ENCODE data around the gene FAM153A. TPM values are rescaled to one million over a fixed set of nuclear protein-coding genes. Genes with fewer than 3 reads are reported as not detected.
"Not testable (repeated sequence)": the region's sequence is repeated elsewhere in the genome, so short reads cannot be mapped to it uniquely, and the experiment has no call there.

Gene FAM153A
- total and polyA plus RNA-seq, 11 donors, result 1.1 to 11.0 (median 2.6) TPM; not detected in 1

DNA sequence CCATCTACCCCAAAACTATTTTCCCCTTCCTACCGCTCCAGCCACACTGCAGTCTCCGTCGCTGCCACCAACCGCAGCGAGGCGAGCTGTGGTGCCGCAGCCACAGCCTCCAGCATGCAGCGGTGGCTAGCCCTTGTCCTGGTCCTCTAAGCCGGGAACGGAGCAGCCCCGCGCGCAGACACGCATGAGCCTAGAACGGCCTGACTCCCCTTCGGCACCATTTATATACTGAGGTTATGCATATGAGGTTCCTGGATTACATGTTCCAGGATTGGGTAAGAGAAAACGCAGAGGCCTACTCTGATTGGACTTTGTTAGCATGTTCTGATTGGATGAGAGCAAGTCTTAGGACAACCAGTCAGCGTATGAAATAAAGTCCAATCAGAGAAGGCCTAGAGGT is 24.6 kb upstream of the FAM153A start:
- H3K4me3 ChIP-seq; H3K27me3 ChIP-seq; H3K27ac ChIP-seq; H3K4me1 ChIP-seq; ATAC-seq; H3K36me3 ChIP-seq; H3K9me3 ChIP-seq; DNase-seq; intact Hi-C loops (cut with DNase I): not testable (repeated sequence)
- WGBS, 4 donors, result 51 to 74% methylated on average over 12 to 15 of the region's 18 CpGs; no CpG with 5 or more reads in 2 of the 4 donors

GRCh38 chr5:177801427-177801826 is 18.7 kb upstream of the FAM153A start:
- H3K4me1 ChIP-seq; DNase-seq; ATAC-seq; H3K36me3 ChIP-seq; H3K27ac ChIP-seq; H3K27me3 ChIP-seq; intact Hi-C loops (cut with DNase I); H3K9me3 ChIP-seq; H3K4me3 ChIP-seq: not testable (repeated sequence)
- 66 to 73% (median 70%) methylated on average over 2 to 5 of the region's 5 CpGs; no CpG with 5 or more reads in 1 of the 4 donors for WGBS, 4 donors

DNA sequence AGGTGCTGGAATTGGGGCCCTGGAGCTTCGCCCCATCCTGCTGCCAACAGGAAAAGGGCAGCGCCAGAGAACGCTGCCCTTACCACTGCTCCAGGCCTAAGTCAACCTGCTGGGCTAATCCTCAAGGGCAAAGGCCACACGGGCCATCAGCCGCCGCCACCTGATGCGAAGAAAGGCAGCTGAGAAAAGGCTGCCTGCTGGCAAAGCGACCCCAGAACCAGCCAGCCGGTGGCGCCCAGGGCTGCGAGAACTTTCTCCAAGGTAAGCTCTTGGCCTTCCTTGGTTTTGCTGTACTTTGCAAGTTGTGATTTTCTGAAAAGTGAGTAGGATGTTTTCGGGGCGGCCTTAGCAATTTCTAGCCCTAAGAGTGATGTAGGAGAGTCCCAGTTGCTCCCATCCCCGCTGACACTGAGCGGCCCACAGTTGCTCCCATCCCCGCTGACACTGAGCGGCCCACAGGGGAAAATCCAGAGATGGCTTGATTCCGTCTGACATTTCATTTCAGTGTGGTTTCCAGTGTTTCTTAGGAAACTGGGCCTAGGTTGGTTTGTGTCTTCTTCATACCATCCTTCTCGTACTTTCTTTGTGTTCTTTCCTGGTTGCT is 15.6 kb upstream of the FAM153A start:
- H3K36me3 ChIP-seq; H3K4me1 ChIP-seq; H3K27ac ChIP-seq; ATAC-seq; DNase-seq; intact Hi-C loops (cut with DNase I); H3K9me3 ChIP-seq; H3K4me3 ChIP-seq; H3K27me3 ChIP-seq: not testable (repeated sequence)
- 83 to 84% methylated on average over 11 of the region's 19 CpGs; no CpG with 5 or more reads in 2 of the 4 donors for WGBS, 4 donors

DNA sequence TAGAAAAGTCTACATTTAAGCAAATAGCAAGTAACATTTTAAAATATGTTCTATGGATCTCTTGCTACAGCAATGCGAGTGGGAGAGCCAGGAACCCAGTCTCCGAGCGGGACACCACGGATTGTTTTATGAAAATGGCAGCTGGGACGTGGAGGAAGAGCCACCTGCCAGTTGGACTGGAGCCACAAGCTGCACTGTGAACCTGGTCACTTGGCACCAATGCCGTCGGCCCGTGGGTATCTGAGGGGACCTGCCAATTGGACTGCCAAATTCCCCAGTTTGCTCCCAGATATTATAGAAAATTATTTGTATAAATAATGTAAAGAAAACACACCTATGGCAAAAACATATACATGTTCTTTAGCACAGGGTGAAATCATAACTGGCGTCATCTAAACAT is 10.6 kb upstream of the FAM153A start:
- H3K36me3 ChIP-seq; H3K27ac ChIP-seq; H3K27me3 ChIP-seq; DNase-seq; ATAC-seq; H3K4me1 ChIP-seq; H3K9me3 ChIP-seq; H3K4me3 ChIP-seq; intact Hi-C loops (cut with DNase I): not testable (repeated sequence)
- 52 to 78% (median 65%) methylated on average over 2 to 4 of the region's 9 CpGs for WGBS, 4 donors

GRCh38 chr5:177791649-177792048 is 8.9 kb upstream of the FAM153A start:
- intact Hi-C loops (cut with DNase I); H3K9me3 ChIP-seq; DNase-seq; ATAC-seq; H3K27ac ChIP-seq; H3K27me3 ChIP-seq; H3K4me1 ChIP-seq; H3K36me3 ChIP-seq; H3K4me3 ChIP-seq: not testable (repeated sequence)
- 79 to 83% (median 82%) methylated on average over 1 to 5 of the region's 12 CpGs for WGBS, 4 donors

GRCh38 chr5:177782169-177782568 is 530 bp downstream of the FAM153A start:
- H3K9me3 ChIP-seq; DNase-seq; H3K27me3 ChIP-seq; H3K27ac ChIP-seq; H3K36me3 ChIP-seq; intact Hi-C loops (cut with DNase I); H3K4me3 ChIP-seq; H3K4me1 ChIP-seq: not testable (repeated sequence)
- 8 to 24% methylated on average over 12 of the region's 23 CpGs; no CpG with 5 or more reads in 2 of the 4 donors for WGBS, 4 donors
- ATAC-seq, result peak in 1 of 4 donors; percentile 18

GRCh38 chr5:177771206-177771605 is 11.5 kb downstream of the FAM153A start:
- H3K27me3 ChIP-seq; intact Hi-C loops (cut with DNase I); H3K4me1 ChIP-seq; H3K36me3 ChIP-seq; H3K4me3 ChIP-seq; ATAC-seq; DNase-seq; H3K9me3 ChIP-seq; H3K27ac ChIP-seq: not testable (repeated sequence)
- WGBS, 4 donors, result 90% methylated on average over 1 of the region's 3 CpGs; no CpG with 5 or more reads in 3 of the 4 donors

GRCh38 chr5:177770646-177771045 is 12.1 kb downstream of the FAM153A start:
- H3K27me3 ChIP-seq; intact Hi-C loops (cut with DNase I); H3K36me3 ChIP-seq; H3K4me1 ChIP-seq; H3K27ac ChIP-seq; DNase-seq; H3K9me3 ChIP-seq; H3K4me3 ChIP-seq; ATAC-seq: not testable (repeated sequence)
- 58 to 86% (median 72%) methylated on average over 2 of the region's 2 CpGs; no CpG with 5 or more reads in 1 of the 4 donors for WGBS, 4 donors

GRCh38 chr5:177763737-177764508 is 18.8 kb downstream of the FAM153A start:
- H3K36me3 ChIP-seq; ATAC-seq; H3K4me3 ChIP-seq; intact Hi-C loops (cut with DNase I); H3K4me1 ChIP-seq; H3K27me3 ChIP-seq; H3K9me3 ChIP-seq; H3K27ac ChIP-seq: not testable (repeated sequence)
- WGBS, 4 donors, result 77 to 89% methylated on average over 3 to 4 of the region's 15 CpGs; no CpG with 5 or more reads in 2 of the 4 donors
- peak in 1 of 5 donors; percentile 13 for DNase-seq

DNA sequence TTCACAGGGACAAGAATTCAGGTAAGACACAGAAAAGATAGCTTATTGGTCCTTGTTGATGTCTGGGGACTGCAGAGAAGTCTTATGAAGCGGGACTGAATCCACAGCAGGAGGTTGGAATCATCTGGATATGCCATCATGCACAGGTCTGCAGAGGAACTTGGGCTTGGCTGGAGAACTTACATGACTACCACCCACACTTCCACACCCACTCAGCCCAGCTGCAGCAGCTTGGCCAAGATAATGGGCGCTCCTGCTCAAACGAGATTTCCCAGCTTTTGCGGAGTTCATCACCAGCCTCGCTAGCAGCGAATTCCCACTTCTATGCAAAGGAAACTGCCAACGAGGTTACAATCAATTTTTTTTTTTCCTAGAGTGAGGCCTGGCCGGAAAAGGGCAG is 21.7 kb downstream of the FAM153A start:
- H3K4me1 ChIP-seq; H3K27ac ChIP-seq; H3K4me3 ChIP-seq; DNase-seq; H3K36me3 ChIP-seq; ATAC-seq; H3K9me3 ChIP-seq; intact Hi-C loops (cut with DNase I); H3K27me3 ChIP-seq: not testable (repeated sequence)
- WGBS, 4 donors, result 40 to 58% (median 50%) methylated on average over 7 to 8 of the region's 8 CpGs

DNA sequence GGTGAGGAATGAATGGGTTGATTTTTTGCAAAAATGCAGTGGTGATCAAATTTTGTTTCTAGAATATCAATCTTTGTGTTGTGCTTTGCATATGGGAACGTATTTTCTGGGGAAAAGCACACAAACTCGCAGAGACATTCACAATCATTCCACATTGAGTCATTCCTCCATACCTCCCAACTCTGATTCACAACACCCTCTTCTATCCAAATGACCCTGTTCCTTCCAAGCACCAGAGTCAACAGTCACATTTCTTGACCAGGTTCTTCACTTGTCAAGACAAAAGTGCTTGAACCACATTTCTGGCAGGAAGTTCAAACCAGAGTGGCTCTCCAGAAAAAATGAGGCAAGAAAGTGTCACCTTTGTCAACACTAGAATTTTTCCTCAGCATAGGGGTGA is 35.3 kb downstream of the FAM153A start:
- H3K9me3 ChIP-seq; H3K4me3 ChIP-seq; H3K27ac ChIP-seq; intact Hi-C loops (cut with DNase I); H3K36me3 ChIP-seq; H3K27me3 ChIP-seq; ATAC-seq; DNase-seq; H3K4me1 ChIP-seq: not testable (repeated sequence)
- 51 to 65% (median 59%) methylated on average over 2 of the region's 2 CpGs; no CpG with 5 or more reads in 1 of the 4 donors for WGBS, 4 donors
